Smooth muscle cell (in vitro differentiated cells): Measurements from ENCODE around the gene MDN1. TPM values are rescaled to one million over a fixed set of nuclear protein-coding genes. Genes with fewer than 3 reads are reported as not detected.

Source experiments
- DNase-seq: peaks from one replicate; lab custom pipeline; 2025; ENCODE audit not compliant: unreplicated experiment; lab: John Stamatoyannopoulos, UW
- H2AFZ ChIP-seq: fragments of 200-600 bp; sonication (generic); 2 replicates; pipeline ENCODE4 v1.6.0; 2016; ENCODE audit warnings: antibody characterized with exemption, low read depth, mild to moderate bottlenecking
- H3F3A ChIP-seq: fragments of 200-600 bp; sonication (generic); 2 replicates; pipeline ENCODE4 v1.6.0; 2017; ENCODE audit warnings: antibody characterized with exemption, low read depth
- H3K27ac ChIP-seq: fragments of 200-600 bp; sonication (generic); 2 replicates; pipeline ENCODE4 v1.5.1; 2016; ENCODE audit warnings: low read depth, mild to moderate bottlenecking
- H3K27me3 ChIP-seq: fragments of 200-600 bp; sonication (generic); 2 replicates; pipeline ENCODE4 v1.6.1; 2016; ENCODE audit warnings: low read depth, mild to moderate bottlenecking
- H3K36me3 ChIP-seq: fragments of 200-600 bp; sonication (generic); 2 replicates; pipeline ENCODE4 v1.5.1; 2016; ENCODE audit warnings: low read depth
- H3K4me1 ChIP-seq: fragments of 200-600 bp; sonication (generic); 2 replicates; pipeline ENCODE4 v1.5.1; 2016; ENCODE audit warnings: low read depth
- H3K4me2 ChIP-seq: fragments of 200-600 bp; sonication (generic); 2 replicates; pipeline ENCODE4 v1.6.0; 2016; ENCODE audit warnings: mild to moderate bottlenecking
- H3K4me3 ChIP-seq: fragments of 200-600 bp; sonication (generic); 2 replicates; pipeline ENCODE4 v1.5.1; 2016; ENCODE audit warnings: mild to moderate bottlenecking
- H3K79me2 ChIP-seq: fragments of 200-600 bp; sonication (generic); 2 replicates; pipeline ENCODE4 v1.6.0; 2016; ENCODE audit warnings: low read depth, mild to moderate bottlenecking
- H3K9ac ChIP-seq: fragments of 200-600 bp; sonication (generic); 2 replicates; pipeline ENCODE4 v1.6.0; 2016; ENCODE audit warnings: low read depth
- H3K9me3 ChIP-seq: fragments of 200-600 bp; sonication (generic); replicated peaks from 2 replicates; pipeline ENCODE4 v1.5.1; 2016; ENCODE audit warnings: low read depth
- H4K20me1 ChIP-seq: fragments of 200-600 bp; sonication (generic); 2 replicates; pipeline ENCODE4 v1.6.0; 2016; ENCODE audit warnings: low read depth
- WGBS: methylation state at CpG from one replicate; pipeline ENCODE4 v1.1.7; 2016; ENCODE audit warnings: low lambda C conversion rate; 5-methylcytosine and 5-hydroxymethylcytosine counted together
- polyA plus RNA-seq: library from polyadenylated mRNA; unstranded; fragments of >200 nt; fragmentation: Nextera tagmentation; extraction: Ambion mirVana; gene quantifications from 2 replicates; pipeline ENCODE4 v1.2.1, GENCODE V29; 2016
- total RNA-seq: library from RNA; depleted of rRNA; stranded (reverse); fragments of >200 nt; gene quantifications from 2 replicates; pipeline ENCODE4 v1.2.3, GENCODE V29; 2014
- TF ChIP-seq, protein P1 (sequence below): fragments of 200-600 bp; sonication (generic); IDR thresholded peaks from 2 replicates; pipeline ENCODE4 v1.5.1; 2017; ENCODE audit warnings: borderline replicate concordance, mild to moderate bottlenecking, antibody characterized with exemption; ENCODE audit not compliant: insufficient read depth, poor library complexity, severe bottlenecking

The MDN1 gene
- total and polyA plus RNA-seq, 2 experiments from 2014 or later, result 6.4 to 16.5 TPM

DNA sequence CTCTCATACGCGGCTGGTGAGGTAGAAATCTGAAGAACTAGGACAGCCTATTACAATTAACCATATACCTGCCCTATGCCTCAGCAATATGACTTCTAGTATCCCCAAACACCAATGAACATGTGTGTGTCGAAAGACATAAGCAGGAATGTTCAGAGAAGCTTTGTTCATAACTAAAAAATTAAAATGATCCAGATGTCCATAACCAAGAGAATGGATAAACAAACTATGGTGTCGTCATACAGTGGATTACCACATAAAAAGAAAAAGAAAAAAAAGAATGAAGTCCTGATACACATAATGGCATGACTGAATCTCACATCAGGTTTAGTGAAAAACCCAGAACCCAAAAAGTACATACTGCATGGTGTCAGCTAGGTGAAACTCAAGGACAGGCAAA is 73.9 kb downstream of the MDN1 start:
- Histone ChIP-seq H3K27ac (no peak overlapping the region), H3K4me2 (no peak overlapping the region), H3K4me1 (no peaks in the 10 kb centered on the region), H3K4me3 (no peak overlapping the region), H3F3A (no peaks in the 10 kb centered on the region), H3K79me2 (no peaks in the 10 kb centered on the region), H2AFZ (no peak overlapping the region), H3K9me3 (no peaks in the 10 kb centered on the region), H3K9ac (no peak overlapping the region), H4K20me1 (no peaks in the 10 kb centered on the region), H3K36me3 (peaks cover 24% of the 10 kb centered on the region), H3K27me3 (no peaks in the 10 kb centered on the region)
- TF ChIP-seq, protein P1, sequence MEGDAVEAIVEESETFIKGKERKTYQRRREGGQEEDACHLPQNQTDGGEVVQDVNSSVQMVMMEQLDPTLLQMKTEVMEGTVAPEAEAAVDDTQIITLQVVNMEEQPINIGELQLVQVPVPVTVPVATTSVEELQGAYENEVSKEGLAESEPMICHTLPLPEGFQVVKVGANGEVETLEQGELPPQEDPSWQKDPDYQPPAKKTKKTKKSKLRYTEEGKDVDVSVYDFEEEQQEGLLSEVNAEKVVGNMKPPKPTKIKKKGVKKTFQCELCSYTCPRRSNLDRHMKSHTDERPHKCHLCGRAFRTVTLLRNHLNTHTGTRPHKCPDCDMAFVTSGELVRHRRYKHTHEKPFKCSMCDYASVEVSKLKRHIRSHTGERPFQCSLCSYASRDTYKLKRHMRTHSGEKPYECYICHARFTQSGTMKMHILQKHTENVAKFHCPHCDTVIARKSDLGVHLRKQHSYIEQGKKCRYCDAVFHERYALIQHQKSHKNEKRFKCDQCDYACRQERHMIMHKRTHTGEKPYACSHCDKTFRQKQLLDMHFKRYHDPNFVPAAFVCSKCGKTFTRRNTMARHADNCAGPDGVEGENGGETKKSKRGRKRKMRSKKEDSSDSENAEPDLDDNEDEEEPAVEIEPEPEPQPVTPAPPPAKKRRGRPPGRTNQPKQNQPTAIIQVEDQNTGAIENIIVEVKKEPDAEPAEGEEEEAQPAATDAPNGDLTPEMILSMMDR, result no peak
- no peak for DNase-seq
- 96% methylated on average over 4 of the region's 4 CpGs for WGBS

- H3K79me2 ChIP-seq, result no peaks in the 10 kb centered on the region
- no peaks in the 10 kb centered on the region for H3K9me3 ChIP-seq
- TF ChIP-seq, protein P1, result no peak
- 94% methylated on average over 5 of the region's 5 CpGs for WGBS
- H3K36me3 ChIP-seq, result peaks cover 30% of the 10 kb centered on the region
- H3K9ac ChIP-seq, result no peak overlapping the region
- no peak overlapping the region for H2AFZ ChIP-seq
- H3F3A ChIP-seq, result no peaks in the 10 kb centered on the region
- no peak for DNase-seq
- H3K27me3 ChIP-seq, result no peaks in the 10 kb centered on the region
- no peak overlapping the region for H3K27ac ChIP-seq
- H4K20me1 ChIP-seq, result no peaks in the 10 kb centered on the region
- no peak overlapping the region for H3K4me3 ChIP-seq
- no peaks in the 10 kb centered on the region for H3K4me1 ChIP-seq
- H3K4me2 ChIP-seq, result no peak overlapping the region
Observed at GRCh38 chr6:89745096-89745495, 74.5 kb downstream of the MDN1 start.

GRCh38 chr6:89736893-89737292 is 82.7 kb downstream of the MDN1 start:
- H2AFZ ChIP-seq, result no peak overlapping the region
- no peaks in the 10 kb centered on the region for H3K79me2 ChIP-seq
- no peak overlapping the region for H3K27ac ChIP-seq
- H3K4me3 ChIP-seq, result no peak overlapping the region
- H3K9ac ChIP-seq, result no peak overlapping the region
- WGBS, result 94% methylated on average over 3 of the region's 3 CpGs
- H3K4me2 ChIP-seq, result no peak overlapping the region
- H3K4me1 ChIP-seq, result no peaks in the 10 kb centered on the region
- no peaks in the 10 kb centered on the region for H3K9me3 ChIP-seq
- no peak for DNase-seq
- peaks cover 26% of the 10 kb centered on the region for H3K36me3 ChIP-seq
- TF ChIP-seq, protein P1, result no peak
- H4K20me1 ChIP-seq, result no peaks in the 10 kb centered on the region
- no peaks in the 10 kb centered on the region for H3K27me3 ChIP-seq
- H3F3A ChIP-seq, result no peaks in the 10 kb centered on the region

DNA sequence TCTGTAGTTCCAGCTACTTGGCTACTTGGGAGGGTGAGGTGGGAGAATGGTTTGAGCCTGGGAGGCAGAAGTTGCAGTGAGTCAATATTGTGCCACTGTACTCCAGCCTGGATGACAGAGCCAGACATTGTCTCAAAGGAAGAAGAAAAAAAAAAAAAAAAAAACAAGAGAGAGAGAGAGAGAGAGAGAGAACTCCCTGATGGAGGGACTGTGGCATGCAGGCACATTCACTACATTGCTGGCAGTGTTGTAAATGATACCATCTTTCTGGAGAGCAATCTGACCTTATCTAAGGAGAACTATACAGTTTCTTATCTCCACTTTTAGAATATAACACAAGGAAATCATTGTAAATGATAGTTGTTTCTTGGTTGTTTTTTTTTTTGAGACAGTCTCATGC is 85.1 kb downstream of the MDN1 start:
- H3K4me2 ChIP-seq, result no peak overlapping the region
- peaks cover 17% of the 10 kb centered on the region for H3K36me3 ChIP-seq
- H3K27me3 ChIP-seq, result no peaks in the 10 kb centered on the region
- H4K20me1 ChIP-seq, result no peaks in the 10 kb centered on the region
- TF ChIP-seq, protein P1, result no peak
- no peak overlapping the region for H3K9ac ChIP-seq
- H3K9me3 ChIP-seq, result no peaks in the 10 kb centered on the region
- no peak overlapping the region for H3K4me3 ChIP-seq
- H3F3A ChIP-seq, result no peaks in the 10 kb centered on the region
- no peaks in the 10 kb centered on the region for H3K79me2 ChIP-seq
- DNase-seq, result no peak
- H2AFZ ChIP-seq, result no peak overlapping the region
- H3K27ac ChIP-seq, result no peak overlapping the region
- no peaks in the 10 kb centered on the region for H3K4me1 ChIP-seq
